Liver (tissue), 3 donors: ENCODE results near the gene SLC38A11.

Experiments
- CTCF ChIP-seq: fragments of 150-350 bp; IDR thresholded peaks from 2 replicates; pipeline ENCODE4 v1.5.1; 2017; ENCODE audit warnings: improper control_type of control experiment, low read depth, low read length; ENCODE audit not compliant: missing input control
- EGR1 ChIP-seq, 2 donors: IDR thresholded peaks; 2 replicates each; pipeline ENCODE4 v1.6.1; 2016 to 2018; ENCODE audit warnings: antibody characterized with exemption in 2 of 2, low read depth in 2 of 2
- FOXA1 ChIP-seq: IDR thresholded peaks from 2 replicates; pipeline ENCODE4 v1.6.1; 2016; ENCODE audit warnings: antibody characterized with exemption
- GABPA ChIP-seq, 2 donors: IDR thresholded peaks in 1 of 2; conservative IDR thresholded peaks in 1 of 2; 2 replicates each; pipeline ENCODE4 v1.6.1; 2016; ENCODE audit warnings: antibody characterized with exemption in 2 of 2, mild to moderate bottlenecking in 1 of 2, moderate library complexity in 1 of 2
- HNF4G ChIP-seq: IDR thresholded peaks from 2 replicates; pipeline ENCODE4 v1.6.1; 2016; ENCODE audit warnings: antibody characterized with exemption
- JUND ChIP-seq, 2 donors: IDR thresholded peaks; 2 replicates each; pipeline ENCODE4 v1.6.1; 2016; ENCODE audit warnings: antibody characterized with exemption in 2 of 2
- MAX ChIP-seq: IDR thresholded peaks from 2 replicates; pipeline ENCODE4 v1.6.1; 2016; ENCODE audit warnings: antibody characterized with exemption
- NR2F2 ChIP-seq: IDR thresholded peaks from 2 replicates; pipeline ENCODE4 v1.6.1; 2016; ENCODE audit warnings: antibody characterized with exemption
- RAD21 ChIP-seq, 2 donors: IDR thresholded peaks; 2 replicates each; pipeline ENCODE4 v1.6.1; 2016; ENCODE audit warnings: antibody characterized with exemption in 2 of 2, mild to moderate bottlenecking in 2 of 2
- REST ChIP-seq: IDR thresholded peaks from 2 replicates; pipeline ENCODE4 v1.6.1; 2016; ENCODE audit warnings: antibody characterized with exemption, mild to moderate bottlenecking
- SP1 ChIP-seq: IDR thresholded peaks from 2 replicates; pipeline ENCODE4 v1.6.1; 2018; ENCODE audit warnings: antibody characterized with exemption, mild to moderate bottlenecking
- TAF1 ChIP-seq: conservative IDR thresholded peaks from 2 replicates; pipeline ENCODE4 v1.6.1; 2016; ENCODE audit warnings: antibody characterized with exemption, mild to moderate bottlenecking
- YY1 ChIP-seq: IDR thresholded peaks from 2 replicates; pipeline ENCODE4 v1.6.1; 2016; ENCODE audit warnings: antibody characterized with exemption, mild to moderate bottlenecking
- ZBTB33 ChIP-seq: IDR thresholded peaks from 2 replicates; pipeline ENCODE4 v1.6.1; 2016; ENCODE audit warnings: antibody characterized with exemption
- donor health status: healthy.
- donor health status: healthy.

GRCh38 chr2:164849506-164849905 is 105.8 kb downstream of the SLC38A11 start:
- TF ChIP-seq CTCF (no peak), REST (no peak), MAX (no peak), JUND (IDR thresholded peaks at IDR 0.05) (no peak), ZBTB33 (no peak), HNF4G (no peak), TAF1 (no peak), RAD21 (IDR thresholded peaks at IDR 0.05) (no peak), SP1 (no peak), EGR1 (IDR thresholded peaks at IDR 0.05; ENCODE audit: low read depth in 2 of 2) (no peak), GABPA (IDR thresholded peaks at IDR 0.05 in 1 of 2, conservative IDR thresholded peaks at IDR 0.05 in 1 of 2) (no peak), YY1 (no peak), NR2F2 (no peak), FOXA1 (no peak)
